Psoas muscle (tissue), 8 donors: Measurements from ENCODE around the gene CHN2. TPM values are rescaled to one million over a fixed set of nuclear protein-coding genes. Genes with fewer than 3 reads are reported as not detected.

Experiments used
- ATAC-seq, 4 donors: fragments of 200-7000 bp; cut with Tn5 transposase; one replicate each; pipeline ENCODE4 v1.9.1; 2020; ENCODE audit warnings: moderate library complexity in 3 of 4, mild to moderate bottlenecking in 2 of 4
- DNase-seq, 2 donors: peaks; one replicate each; pipeline ENCODE4 v3.0.0-alpha.2; 2020
- H3K27ac ChIP-seq: fragments of 200-600 bp; one replicate; pipeline ENCODE4 v1.8.0; 2022
- H3K27me3 ChIP-seq, 3 donors: fragments of 200-600 bp in 1 of 3; one replicate each; pipeline versions ENCODE4 v1.6.1 to v1.8.0; 2013 to 2022; ENCODE audit warnings: low read length in 2 of 3, mild to moderate bottlenecking in 2 of 3, moderate library complexity in 1 of 3; ENCODE audit not compliant: insufficient read depth in 3 of 3
- H3K36me3 ChIP-seq, 2 donors: fragments of 200-600 bp in 1 of 2; one replicate each; pipeline versions ENCODE4 v1.6.1 to v1.8.0; 2013 to 2022; ENCODE audit warnings: low read depth in 1 of 2, mild to moderate bottlenecking in 1 of 2, moderate library complexity in 1 of 2; ENCODE audit not compliant: insufficient read depth in 1 of 2
- H3K4me1 ChIP-seq: fragments of 200-600 bp; one replicate; pipeline ENCODE4 v1.8.0; 2022
- H3K4me3 ChIP-seq: fragments of 200-600 bp; one replicate; pipeline ENCODE4 v1.8.0; 2022; ENCODE audit warnings: mild to moderate bottlenecking
- H3K9me3 ChIP-seq: fragments of 200-600 bp; one replicate; pipeline ENCODE4 v1.8.0; 2022
- WGBS, 3 donors: extraction: QIAGEN DNeasy Blood & Tissue Kit; methylation state at CpG; one replicate each; pipeline versions ENCODE4 v1.1.6 to v1.1.7; 2013; 5-methylcytosine and 5-hydroxymethylcytosine counted together
- intact Hi-C, 2 donors: fragments of 100-400 bp; cut with DNase I; formaldehyde crosslinking; loops; one replicate each; pipeline versions ENCODE4 v1.11.0 to v1.14.2; 2022
- polyA plus RNA-seq, 3 donors: library from polyadenylated mRNA; stranded (reverse); fragments of 200-250 nt; gene quantifications; one replicate each; pipeline ENCODE4 v1.2.3, GENCODE V29; 2013
- total RNA-seq, 4 donors: library from RNA; stranded (reverse); fragmentation: NEBNext Ultra II Directional in 2 of 4; extraction: Animal tissue kit (Norgen Biotek cat#: 25700) in 2 of 4; gene quantifications; one replicate each; pipeline versions ENCODE4 v1.2.1 to v1.2.4, GENCODE V29; 2021 to 2023
- TF ChIP-seq, protein P1 (sequence below): fragments of 200-600 bp; IDR thresholded peaks from one replicate; pipeline ENCODE4 v1.8.0; 2022; ENCODE audit warnings: antibody characterized with exemption
- donor health status: healthy with polysubstance abuse.
- donor health status: DM: no; HTN: no; CAD: no; lungs with moderate emphysema.
- donor health status: Bipolar disorder and iron deficiency.
- donor health status: healthy.
- donor health status: DM: yes; HTN: yes; CAD: no.
- donor health status: DM: no; HTN: no; CAD: no.
- donor health status: DM: no; HTN: no; CAD: no.
- donor health status: DM: yes; HTN: yes; CAD: no.

The CHN2 gene
- total and polyA plus RNA-seq, 7 donors = 0.43 to 18.1 (median 2.3) TPM

GRCh38 chr7:29229946-29230345, 35.4 kb downstream of the CHN2 start:
- TF ChIP-seq, protein P1, sequence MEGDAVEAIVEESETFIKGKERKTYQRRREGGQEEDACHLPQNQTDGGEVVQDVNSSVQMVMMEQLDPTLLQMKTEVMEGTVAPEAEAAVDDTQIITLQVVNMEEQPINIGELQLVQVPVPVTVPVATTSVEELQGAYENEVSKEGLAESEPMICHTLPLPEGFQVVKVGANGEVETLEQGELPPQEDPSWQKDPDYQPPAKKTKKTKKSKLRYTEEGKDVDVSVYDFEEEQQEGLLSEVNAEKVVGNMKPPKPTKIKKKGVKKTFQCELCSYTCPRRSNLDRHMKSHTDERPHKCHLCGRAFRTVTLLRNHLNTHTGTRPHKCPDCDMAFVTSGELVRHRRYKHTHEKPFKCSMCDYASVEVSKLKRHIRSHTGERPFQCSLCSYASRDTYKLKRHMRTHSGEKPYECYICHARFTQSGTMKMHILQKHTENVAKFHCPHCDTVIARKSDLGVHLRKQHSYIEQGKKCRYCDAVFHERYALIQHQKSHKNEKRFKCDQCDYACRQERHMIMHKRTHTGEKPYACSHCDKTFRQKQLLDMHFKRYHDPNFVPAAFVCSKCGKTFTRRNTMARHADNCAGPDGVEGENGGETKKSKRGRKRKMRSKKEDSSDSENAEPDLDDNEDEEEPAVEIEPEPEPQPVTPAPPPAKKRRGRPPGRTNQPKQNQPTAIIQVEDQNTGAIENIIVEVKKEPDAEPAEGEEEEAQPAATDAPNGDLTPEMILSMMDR = no peak
- ATAC-seq (no peak), DNase-seq (no peak)
- intact Hi-C loops = no loop called here
- H3K9me3 ChIP-seq = no peaks in the 10 kb centered on the region
- no peak overlapping the region for H3K4me3 ChIP-seq
- no peaks in the 10 kb centered on the region for H3K36me3 ChIP-seq
- H3K27me3 ChIP-seq = no peaks in the 10 kb centered on the region
- WGBS, 3 donors = 85 to 88% (median 87%) methylated on average over 3 of the region's 3 CpGs
- H3K27ac ChIP-seq = no peak overlapping the region
- peaks cover 7% of the 10 kb centered on the region for H3K4me1 ChIP-seq

GRCh38 chr7:29230871-29231345, 36.3 kb downstream of the CHN2 start:
- WGBS, 3 donors = 89 to 94% (median 91%) methylated on average over 6 of the region's 6 CpGs

GRCh38 chr7:29231671-29232232, 37.2 kb downstream of the CHN2 start:
- TF ChIP-seq, protein P1 = no peak
- no peak for ATAC-seq
- no peak overlapping the region for H3K4me3 ChIP-seq
- no peaks in the 10 kb centered on the region for H3K36me3 ChIP-seq
- peaks cover 7% of the 10 kb centered on the region for H3K4me1 ChIP-seq
- H3K27ac ChIP-seq = no peak overlapping the region
- no peaks in the 10 kb centered on the region for H3K27me3 ChIP-seq
- WGBS, 3 donors = 63 to 69% (median 65%) methylated on average over 4 of the region's 4 CpGs
- DNase-seq = no peak
- no peaks in the 10 kb centered on the region for H3K9me3 ChIP-seq
- intact Hi-C loops = no loop called here

More at GRCh38 chr7:29230871-29231345, 36.3 kb downstream of the CHN2 start:
- H3K36me3 ChIP-seq = no peaks in the 10 kb centered on the region
- no peaks in the 10 kb centered on the region for H3K9me3 ChIP-seq
- H3K27me3 ChIP-seq = no peaks in the 10 kb centered on the region
- no peak overlapping the region for H3K4me3 ChIP-seq
- ATAC-seq (no peak), DNase-seq (no peak)
- H3K4me1 ChIP-seq = peaks cover 7% of the 10 kb centered on the region
- TF ChIP-seq, protein P1 = no peak
- intact Hi-C loops = no loop called here
- no peak overlapping the region for H3K27ac ChIP-seq

DNA sequence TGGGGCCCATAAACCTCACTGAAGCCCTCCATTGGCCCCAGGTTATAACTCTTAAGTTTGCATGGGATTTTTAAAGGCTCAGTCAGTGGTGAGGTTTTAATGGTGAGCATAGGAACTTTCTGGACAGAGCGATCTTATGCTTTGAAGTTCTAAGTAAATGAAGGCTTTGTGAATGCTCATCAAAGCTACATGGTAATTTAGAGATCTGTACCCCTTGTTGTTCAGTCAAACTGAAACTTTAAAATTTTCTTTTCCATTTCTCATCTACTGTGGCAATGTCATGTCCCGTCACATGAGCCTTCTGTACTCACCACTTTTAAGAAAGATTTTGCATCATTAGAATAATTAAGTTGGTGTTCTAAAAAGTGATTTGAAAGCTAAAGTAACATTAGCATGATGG, 39.9 kb downstream of the CHN2 start:
- DNase-seq = no peak
- TF ChIP-seq, protein P1 = no peak
- Histone ChIP-seq H3K27me3 (no peaks in the 10 kb centered on the region), H3K9me3 (no peaks in the 10 kb centered on the region), H3K36me3 (no peaks in the 10 kb centered on the region), H3K27ac (no peak overlapping the region), H3K4me3 (no peak overlapping the region), H3K4me1 (peaks cover 7% of the 10 kb centered on the region)
- WGBS, 3 donors = 79 to 86% (median 82%) methylated on average over 2 of the region's 2 CpGs
- ATAC-seq = no peak
- intact Hi-C loops = no loop called here

DNA sequence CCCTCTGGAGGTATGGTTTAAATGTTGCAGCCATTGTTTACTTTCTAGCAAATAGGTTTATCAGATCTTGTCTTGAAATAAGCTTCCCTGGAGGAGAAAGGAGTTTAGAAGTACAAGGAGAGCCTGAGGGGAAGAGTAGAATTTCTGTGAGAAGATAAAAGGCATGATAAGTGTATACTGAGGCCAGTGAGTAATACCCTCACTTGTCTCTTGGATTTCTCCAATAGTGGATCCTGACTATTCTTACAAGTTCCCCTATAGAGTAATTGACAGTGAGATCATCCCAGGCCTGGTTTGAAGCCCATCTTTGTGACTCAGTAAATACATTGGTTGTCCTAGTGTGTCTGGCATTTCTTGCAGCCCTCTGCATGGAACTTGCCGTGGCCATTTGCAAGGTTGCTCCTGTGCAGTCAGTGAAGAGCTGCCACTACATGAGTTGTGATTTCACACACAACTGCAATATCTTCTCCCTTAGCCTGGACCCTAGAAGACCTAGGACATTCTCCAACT, 41.6 kb downstream of the CHN2 start:
- no peak overlapping the region for H3K4me3 ChIP-seq
- H3K27me3 ChIP-seq = peaks cover 0 to under 1% (median 0%) of the 10 kb centered on the region in 3 donors
- ATAC-seq (no peak), DNase-seq (no peak)
- H3K4me1 ChIP-seq = peaks cover 7% of the 10 kb centered on the region
- H3K36me3 ChIP-seq = no peaks in the 10 kb centered on the region
- H3K27ac ChIP-seq = no peak overlapping the region
- 88 to 100% (median 94%) methylated on average over 1 of the region's 1 CpG for WGBS, 3 donors
- H3K9me3 ChIP-seq = no peaks in the 10 kb centered on the region
- TF ChIP-seq, protein P1 = no peak
- intact Hi-C loops = no loop called here
